HK-2 (cell line): ENCODE measurements around the gene FAM47E.
"Not testable (repeated sequence)": the region's sequence is repeated elsewhere in the genome, so short reads cannot be mapped to it uniquely, and the experiment has no call there.

Experiments used
- DNase-seq: peaks from one replicate; pipeline ENCODE4 v3.0.0-alpha.2; 2018; ENCODE audit not compliant: unreplicated experiment

The FAM47E gene

GRCh38 chr4:76267811-76268210 is 16.3 kb downstream of the FAM47E start:
- no peak for DNase-seq

DNA sequence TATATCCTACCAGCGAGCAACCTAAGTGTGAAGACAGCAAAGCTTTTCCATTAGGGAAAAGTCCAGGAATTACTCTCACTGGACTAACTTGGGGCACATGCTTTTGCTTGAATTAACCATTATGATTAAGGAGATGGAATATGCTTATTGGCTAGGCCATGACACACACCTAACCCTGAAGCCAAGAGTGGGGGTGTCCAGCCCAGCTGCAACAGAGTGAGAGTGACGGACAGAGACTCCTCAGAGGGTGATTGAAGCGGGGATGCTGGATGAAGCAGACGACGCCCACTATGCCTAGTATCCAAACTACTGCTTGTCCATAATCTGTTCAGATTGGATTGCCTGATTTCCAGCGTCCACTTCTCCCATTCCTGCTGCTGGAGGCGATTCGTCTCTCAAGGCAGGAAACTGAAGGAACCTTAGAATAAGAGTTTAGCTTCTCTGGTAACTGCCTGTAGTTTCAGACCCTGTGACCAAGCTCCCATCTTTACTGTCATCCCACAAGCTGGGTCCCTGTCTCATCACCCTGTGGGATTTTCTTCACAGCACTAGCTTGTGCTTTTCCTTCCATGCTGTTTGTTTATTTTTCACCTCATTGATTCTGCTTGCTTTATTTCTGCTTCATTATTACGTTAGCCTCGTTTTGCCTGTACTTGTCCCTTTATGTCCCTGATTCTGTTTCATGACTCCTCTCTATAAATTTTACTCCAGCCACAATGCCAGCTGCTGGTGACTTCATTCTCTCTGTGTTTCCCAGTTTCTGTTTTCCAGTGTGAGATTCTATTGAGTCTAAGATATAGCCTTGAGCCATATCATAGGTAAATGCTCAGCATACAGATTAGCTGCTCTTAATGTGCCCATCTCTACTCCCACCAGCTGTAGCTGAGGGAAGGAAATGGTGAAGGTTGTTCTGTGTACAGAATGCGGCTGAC is 19.0 kb downstream of the FAM47E start:
- no peak for DNase-seq

DNA sequence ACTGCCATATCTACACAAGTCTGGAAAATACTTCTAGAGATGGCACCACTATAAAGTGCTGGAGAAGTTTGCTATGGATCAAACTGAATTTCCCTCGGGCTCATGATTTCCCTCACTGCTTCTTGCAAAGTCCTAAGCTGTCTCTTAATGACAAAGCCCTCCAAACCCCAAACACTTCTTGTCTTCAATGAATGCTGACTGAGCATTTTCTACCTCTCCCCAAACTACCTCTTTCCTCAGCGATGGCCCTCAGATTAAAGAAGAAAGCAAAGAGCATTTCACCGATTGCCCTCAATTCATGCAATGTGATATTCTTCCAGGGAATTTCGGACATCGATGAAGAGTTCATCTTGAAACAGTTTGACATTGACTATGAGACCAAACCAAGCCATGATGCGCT is 19.7 kb downstream of the FAM47E start:
- no peak for DNase-seq

GRCh38 chr4:76272073-76272472 is 20.6 kb downstream of the FAM47E start:
- no peak for DNase-seq

- DNase-seq: no peak
Measured at GRCh38 chr4:76272582-76272981, 21.1 kb downstream of the FAM47E start.

- no peak for DNase-seq
Measured at GRCh38 chr4:76272999-76273398, 21.5 kb downstream of the FAM47E start.

GRCh38 chr4:76275486-76276124 is 24.1 kb downstream of the FAM47E start:
- no peak for DNase-seq

- no peak for DNase-seq
Measured at GRCh38 chr4:76276813-76277212, 25.3 kb downstream of the FAM47E start.

DNA sequence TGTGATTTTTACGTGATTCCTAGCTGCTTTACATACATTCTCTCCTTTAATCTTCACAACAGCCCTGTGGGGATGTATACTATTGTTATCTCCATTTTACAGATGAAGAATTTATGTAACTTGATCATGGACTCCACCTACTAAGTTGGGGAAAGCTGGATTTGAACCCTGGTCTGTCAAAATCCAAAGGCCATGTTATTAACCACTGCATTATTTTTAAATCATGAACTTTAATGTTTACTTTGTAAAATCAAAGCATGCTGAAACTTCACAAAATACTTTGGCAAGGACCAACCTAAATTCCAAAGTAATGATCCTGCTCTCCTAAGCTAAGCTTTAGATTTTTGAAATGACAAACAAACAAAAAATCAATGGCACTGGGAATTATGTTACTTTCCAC is 26.1 kb downstream of the FAM47E start:
- no peak for DNase-seq

DNA sequence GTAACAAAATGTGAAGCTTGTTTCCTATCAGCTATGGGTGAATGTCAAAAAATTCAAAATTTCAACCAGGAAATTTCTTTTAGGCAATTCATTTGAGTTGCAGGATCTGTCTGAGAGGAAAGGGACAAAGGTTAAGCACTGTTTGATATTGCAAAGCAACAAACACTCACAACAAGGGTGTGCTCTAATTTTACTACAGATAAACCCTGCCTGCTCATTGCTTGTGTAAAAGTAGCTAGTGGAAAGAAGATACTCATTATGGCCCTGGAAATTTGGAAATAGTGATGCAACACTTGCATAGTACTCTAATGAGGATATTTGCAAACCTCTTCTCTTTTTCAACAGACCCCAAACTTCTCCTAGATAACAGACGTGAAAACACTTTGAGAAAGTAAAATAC is 27.1 kb downstream of the FAM47E start:
- DNase-seq: no peak

DNA sequence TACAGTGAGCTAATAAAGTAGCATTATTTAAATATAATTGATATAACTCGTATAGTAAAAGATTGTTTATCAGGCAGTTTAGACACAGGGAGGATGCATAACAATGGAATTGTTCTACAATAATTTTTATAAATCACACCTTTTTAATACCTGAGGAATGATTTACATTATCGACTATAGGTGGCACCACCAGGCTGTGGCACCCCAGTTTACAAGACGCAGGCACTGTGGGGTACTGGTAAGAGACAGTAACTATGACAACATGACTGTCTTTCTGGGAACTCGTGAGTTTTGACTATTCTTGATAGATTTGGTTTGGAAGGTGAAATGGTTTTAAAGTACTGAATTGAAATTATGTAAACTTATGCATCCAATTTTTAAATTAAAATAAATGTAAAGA is 27.9 kb downstream of the FAM47E start:
- DNase-seq: no peak

DNA sequence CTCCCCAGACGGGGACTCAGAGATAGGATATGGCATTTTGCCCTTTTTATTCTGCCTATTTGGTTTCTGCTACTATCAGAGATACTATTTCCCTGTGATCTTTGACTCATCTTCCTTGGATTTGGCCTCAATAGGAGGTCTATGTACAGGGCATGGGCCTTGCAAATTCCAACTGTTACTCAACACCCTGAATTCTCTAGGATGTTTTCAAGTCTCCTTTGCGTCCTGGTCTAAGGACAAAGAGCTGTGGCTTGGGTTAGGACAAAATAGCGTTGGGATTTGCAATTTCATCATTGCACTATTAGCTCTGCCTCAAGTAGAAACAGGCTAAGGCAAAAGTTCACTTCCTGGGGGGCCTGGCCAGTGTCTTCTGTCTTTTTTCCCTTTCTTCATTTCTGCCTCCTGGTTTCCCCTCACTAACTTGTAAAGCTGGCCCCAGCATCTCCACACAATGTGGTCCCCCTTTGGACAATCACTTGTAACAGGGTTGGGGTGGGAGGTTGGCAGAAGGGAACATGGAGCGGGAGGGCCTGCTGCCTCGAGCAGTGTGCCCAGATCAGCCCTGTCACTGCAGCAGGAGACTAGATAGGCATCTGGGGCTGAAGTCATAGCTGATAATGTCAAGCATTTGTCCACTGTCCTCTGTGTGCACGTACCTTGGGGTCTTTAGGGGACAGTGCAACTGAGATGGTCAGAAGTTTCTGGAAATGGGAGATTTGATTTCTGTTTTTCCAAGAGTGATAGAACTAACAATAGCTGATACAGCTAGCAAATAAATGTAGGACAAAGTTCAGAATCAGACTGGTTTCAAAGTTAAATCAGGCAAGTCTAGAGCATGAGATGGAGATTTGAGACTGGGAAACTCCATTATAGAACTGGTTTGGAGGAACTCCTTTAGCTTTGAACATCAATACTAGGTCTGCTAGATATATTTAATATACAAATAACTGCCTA is 29.2 kb downstream of the FAM47E start:
- DNase-seq: no peak

DNA sequence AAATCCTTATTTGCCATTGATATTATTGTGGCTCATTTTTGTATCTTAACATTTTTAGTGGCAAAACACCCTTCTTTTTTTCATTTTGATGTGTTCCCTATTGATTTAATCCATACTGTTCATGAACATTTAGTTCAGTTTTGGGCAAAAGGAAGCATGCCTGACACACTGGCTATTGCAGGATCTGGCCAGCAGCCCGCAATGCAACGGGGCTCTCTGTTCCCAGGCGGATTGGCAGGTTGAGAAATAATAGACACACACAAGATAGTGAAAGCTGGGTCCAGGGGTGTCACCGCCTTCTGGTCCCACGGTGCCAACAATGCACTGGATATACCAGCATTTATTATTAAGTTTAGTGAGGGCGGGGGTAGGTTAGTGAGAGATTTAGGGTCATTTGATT is 30.1 kb downstream of the FAM47E start:
- DNase-seq: not testable (repeated sequence)

- no peak for DNase-seq
Measured at GRCh38 chr4:76282941-76283689, 31.6 kb downstream of the FAM47E start.

DNA sequence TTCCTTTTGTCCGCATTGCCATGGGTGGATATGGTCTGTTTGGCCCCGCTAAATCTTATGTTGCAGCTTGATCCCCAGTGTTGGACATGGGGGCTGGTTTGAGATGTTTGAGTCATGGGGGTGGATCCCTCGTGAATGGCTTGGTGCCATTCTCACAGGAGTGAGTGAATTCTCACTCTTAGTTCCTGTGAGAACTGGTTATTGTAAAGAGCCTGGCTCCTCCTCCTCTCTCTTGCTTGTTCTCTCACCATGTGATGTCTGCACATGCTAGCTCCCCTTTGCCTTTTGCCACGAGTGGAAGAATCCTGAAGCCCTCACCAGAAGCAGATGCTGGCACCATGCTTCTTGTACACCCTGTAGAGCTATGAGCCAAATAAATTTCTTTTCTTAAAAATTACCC is 32.4 kb downstream of the FAM47E start:
- DNase-seq: no peak

DNA sequence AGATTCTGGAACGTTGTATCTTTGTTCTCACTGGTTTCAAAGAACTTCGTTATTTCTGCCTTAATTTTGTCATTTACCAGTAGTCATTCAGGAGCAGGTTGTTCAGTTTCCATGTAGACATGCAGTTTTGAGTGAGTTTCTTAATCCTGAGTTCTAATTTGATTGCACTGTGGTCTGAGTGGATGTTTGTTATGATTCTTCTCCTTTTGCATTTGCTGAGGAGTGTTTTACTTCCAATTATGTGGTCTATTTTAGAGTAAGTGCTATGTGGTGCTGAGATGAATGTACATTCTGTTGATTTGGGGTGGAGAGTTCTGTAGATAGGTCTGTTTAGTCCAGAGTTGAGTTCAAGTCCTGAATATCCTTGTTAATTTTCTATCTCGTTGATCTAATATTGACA is 36.3 kb downstream of the FAM47E start:
- DNase-seq: not testable (repeated sequence)

- DNase-seq: no peak
Measured at GRCh38 chr4:76292730-76293129, 41.2 kb downstream of the FAM47E start.

DNA sequence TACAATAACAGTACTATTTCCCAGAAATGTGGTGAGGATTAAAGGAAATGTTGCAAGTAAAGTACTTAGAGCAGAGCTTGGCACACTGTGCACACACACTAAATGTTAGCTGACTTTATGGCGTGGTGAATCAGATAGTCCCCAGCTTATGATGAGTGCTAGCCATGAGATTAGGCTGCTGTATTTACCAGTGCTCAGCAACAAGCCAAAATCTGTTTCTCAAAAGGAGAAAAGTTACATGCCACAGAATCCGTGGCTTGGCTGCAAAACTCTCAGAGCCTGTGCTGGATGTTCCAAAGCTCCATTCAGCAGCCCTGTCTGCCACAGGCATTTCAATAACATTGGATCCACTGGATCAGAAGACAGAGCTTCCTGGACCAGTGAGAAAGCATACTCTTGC is 42.3 kb downstream of the FAM47E start:
- no peak for DNase-seq

DNA sequence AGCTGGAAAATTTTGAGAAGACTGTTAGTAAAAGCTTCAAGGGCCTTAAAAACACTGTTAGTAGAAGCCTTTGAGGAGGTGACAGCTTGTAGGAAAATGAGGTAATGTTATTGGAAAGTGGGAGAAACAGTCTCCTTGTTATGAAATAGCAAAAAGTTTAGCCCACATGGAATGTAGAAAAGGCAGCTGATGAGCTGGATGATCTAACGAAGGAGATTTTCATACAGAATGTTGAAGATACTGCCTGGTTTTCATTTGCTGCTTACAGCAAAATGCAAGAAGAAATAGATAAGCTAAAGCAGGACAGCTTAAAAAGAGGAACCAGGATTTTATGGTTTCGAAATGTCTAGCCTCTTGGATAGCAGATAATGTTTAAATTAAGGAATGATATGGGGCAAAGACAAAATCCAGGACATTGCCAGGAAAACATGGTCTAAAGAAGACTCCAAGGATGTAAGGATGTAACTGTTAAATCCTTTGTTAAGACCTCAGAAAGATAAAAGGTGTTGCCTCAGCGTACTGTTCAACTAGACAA is 44.8 kb downstream of the FAM47E start:
- no peak for DNase-seq

DNA sequence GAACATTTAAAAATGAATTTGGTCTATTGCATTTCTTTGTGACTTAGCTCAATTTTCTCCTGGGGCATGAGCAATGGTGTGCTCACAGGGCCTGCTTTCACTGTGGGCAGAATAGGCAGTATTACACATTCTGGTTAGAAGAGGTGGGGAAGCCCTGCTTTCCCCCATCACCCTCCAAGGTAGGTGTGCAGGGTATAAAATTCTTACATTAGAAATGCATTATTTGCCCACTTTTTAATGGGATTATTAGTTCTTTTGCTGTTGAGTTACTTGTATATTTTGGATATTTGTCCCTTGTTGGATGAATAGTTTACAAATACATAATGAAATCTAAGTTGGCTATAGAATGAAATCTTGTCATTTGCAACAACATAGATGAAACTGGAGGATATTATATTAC is 46.7 kb downstream of the FAM47E start:
- no peak for DNase-seq

DNA sequence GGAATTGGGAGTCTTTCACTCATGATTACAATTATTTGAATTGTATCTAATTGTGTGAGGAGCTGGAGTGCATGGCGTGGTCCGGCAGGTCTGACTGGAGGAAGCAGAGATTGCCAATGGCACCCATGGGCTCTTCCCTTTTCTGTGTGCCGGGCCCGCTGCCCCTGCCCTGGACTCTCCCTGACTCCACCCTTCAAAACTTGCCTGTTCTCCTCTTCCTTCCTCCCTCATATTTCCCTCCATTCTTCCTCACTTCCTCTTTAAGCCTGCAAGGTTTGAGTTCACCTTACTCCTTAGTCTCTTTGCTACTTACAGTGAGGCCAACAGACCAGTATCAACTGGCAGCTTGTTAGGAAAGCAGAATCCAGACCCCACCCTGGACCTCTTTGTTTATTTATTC is 48.5 kb downstream of the FAM47E start:
- DNase-seq: no peak
